Activated CD4-positive, CD25-positive, alpha-beta regulatory T cell treated with anti-CD3 and anti-CD28 coated beads, Interleukin-2, amount 50 U/mL, for 24 hours (primary cell): ENCODE results near the gene COX17.
A peak's percentile ranks its signal among the peaks of the same experiment; 100 is the strongest.

ENCODE experiments used
- ATAC-seq, 2 donors: fragments of 150-1000 bp; cut with Tn5 transposase; one replicate each; pipeline ENCODE4 v1.10.0; 2021; ENCODE audit warnings: mild to moderate bottlenecking in 1 of 2, moderate library complexity in 1 of 2

COX17 gene

GRCh38 chr3:119643528-119643927 lies 33.7 kb downstream of the COX17 start:
- no peak for ATAC-seq

DNA sequence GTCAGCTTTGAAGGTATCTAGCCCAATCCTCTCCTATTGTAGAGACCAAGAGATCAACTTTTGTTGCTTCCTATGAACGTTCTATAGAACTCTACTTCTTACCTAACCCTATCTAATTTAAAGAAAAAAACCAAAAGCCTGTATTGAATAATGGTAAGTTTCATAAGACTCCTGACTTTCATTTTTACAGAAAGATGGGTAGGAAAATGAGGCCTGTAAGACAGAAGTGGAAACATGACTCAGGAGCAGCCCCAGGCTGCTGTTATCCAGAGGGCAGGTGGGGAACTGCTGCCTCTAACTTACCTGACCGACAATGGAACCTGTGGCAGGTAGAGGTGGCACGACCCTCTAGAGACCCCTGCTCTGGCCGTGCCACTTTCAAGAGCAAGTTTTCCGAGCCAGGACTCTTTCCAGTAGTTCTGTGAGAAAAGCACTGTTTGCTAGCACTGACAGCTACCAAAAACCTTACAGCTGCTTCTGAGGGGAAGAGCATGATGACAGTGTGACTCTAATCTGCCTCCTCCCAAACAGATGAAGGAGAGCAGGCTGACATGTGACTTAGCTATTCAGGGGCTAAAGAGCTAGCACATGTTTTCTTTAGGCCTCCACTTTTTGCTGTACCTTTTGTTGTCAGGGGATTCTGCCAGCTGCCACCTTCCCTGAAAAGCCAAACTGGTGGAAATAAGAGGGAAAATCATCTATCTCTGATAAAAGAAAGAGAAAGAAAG lies 34.3 kb downstream of the COX17 start:
- peak; percentile 13 to 21 for ATAC-seq

- ATAC-seq, result no peak
Measured at GRCh38 chr3:119641416-119641815, 35.8 kb downstream of the COX17 start.

- peak; percentile 36 to 43 for ATAC-seq
Measured at GRCh38 chr3:119639494-119640350, 37.5 kb downstream of the COX17 start.

DNA sequence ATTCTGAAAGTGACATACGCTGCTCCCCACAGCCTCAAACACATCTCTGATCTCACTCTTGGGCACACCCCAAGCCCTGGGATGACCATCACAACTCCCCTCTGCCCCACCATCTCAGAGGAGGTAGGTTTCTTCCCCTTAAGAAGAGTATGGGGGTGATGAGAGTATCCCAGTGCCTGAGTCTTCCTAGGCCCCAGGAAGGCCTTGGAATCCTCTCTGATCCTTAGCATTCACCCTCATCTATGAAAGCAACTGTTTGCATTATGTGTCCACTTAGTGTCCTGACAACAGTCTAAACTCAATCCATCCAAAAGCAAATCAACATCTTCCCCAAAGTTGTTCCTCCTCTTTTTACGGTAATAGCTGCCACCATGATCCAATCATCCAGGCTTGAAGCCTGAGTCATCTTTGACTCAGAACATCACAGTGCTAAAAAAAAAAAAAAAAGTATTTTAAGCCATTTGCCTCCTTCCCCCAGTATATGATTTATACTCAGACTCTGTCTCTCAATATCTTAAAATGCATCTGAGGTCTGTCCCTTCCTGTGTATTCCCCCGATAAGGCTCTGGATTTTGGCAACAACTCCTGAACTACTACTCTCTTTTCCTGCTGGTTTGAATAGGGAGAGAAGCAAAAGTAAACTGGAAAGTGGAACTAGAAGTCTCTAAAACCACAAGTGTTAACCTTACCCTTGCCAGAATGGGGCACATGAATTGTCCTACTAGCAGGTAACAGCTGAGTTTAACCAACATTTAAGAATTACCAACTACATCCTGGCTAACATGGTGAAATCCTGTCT lies 39.3 kb downstream of the COX17 start:
- peak; percentile 18 to 28 for ATAC-seq

- ATAC-seq, result no peak
Measured at GRCh38 chr3:119636891-119637611, 40.2 kb downstream of the COX17 start.

DNA sequence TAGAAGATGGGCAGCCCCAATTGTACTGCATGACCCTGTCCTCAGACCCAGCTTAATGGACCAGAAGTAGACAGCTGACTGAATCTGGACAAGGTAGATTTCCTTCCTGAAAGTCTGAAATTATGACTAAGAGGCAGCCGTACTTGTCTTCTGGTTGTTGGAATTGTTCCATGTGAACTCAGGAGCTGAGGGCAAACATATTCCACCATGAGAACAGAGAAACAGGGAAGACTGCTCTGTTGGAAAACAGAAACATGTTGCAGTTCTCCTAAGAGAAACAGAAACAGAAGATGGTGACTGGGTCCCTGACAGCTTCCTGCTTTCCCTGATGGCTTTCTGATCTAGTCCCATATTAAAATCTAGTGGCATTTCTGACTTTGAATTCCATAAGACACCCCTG lies 41.0 kb downstream of the COX17 start:
- no peak for ATAC-seq

GRCh38 chr3:119635719-119636118 lies 41.5 kb downstream of the COX17 start:
- no peak for ATAC-seq

DNA sequence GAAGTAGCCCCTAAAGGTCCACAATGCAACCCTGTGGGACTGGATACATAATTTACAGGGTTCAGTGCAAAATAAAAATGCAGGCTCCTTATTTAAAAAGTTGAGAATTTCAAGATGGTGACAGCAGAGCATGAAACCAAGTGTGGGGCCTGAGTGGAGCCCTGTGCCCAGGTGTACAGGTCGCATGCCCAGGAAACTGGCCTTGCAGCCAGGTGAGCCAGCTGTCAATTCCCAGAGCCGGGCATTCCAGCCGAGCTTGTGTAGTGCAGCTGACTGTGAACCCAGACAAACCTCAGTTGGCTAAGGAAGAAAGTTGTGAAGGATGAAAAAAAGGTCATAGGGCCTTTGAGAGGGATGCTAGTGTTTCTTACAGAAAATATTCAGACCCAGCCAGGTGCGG lies 44.4 kb downstream of the COX17 start:
- ATAC-seq, result no peak

DNA sequence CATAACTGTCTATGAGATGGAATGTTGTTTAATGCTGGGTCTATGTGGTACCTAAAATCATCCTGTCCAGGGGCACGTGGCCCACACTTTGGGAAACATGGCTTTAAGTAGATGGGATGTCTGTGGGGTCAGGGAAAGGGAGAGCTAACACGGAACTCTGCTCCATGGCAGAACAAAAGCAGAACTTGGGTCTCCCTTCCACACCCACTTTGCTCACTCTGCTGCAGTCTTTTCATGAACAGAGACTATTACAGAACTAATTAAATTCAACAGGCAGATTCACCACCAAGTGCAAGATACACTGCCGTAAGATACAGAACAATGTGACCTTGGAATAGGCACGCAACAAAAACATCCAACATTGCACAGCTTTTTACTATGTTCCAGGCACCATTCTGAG lies 45.0 kb downstream of the COX17 start:
- no peak for ATAC-seq

DNA sequence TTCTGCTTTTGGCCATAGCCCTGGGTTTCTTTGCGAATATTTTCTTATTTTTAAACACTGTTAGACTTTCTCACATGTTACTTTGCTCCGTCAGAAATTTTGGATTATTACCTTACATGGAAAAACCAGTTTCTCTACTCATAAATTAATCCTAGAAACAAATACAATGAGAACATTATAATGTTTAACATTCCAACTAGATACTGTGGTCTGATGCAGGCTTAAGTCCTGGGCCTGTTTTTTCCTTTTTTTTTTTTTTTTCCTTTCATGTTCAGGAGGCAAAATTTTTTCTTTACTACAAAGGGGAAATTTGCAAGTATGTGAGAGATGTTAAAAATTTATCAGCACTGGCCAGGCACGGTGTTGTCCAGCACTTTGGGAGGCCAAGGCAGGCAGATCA lies 45.7 kb downstream of the COX17 start:
- ATAC-seq, result no peak

DNA sequence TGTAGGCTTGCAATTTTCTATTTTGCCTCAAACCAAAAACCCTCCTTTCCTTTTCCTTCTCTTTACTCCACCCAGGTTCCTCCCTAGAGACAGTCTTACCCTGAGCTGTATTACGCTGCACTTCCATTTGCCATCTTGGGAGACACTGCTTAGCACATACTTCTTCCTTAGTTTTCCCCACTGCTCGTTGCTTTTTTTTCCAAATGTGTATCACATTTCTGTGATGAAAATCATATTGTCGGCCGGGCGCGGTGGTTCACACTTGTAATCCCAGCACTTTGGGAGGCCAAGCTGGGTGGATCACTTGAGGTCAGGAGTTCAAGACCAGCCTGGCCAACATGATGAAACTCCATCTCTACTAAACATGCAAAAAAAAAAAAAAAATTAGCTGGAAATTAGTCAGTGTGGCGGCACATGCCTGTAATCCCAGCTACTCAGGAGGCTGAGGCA lies 46.3 kb downstream of the COX17 start:
- ATAC-seq, result no peak

GRCh38 chr3:119630128-119630879 lies 46.9 kb downstream of the COX17 start:
- ATAC-seq, result no peak

- ATAC-seq, result peak; percentile 61 to 64
Measured at GRCh38 chr3:119628816-119629445, 48.3 kb downstream of the COX17 start.

GRCh38 chr3:119628390-119628789 lies 48.8 kb downstream of the COX17 start:
- ATAC-seq, result peak; percentile 86 to 87

GRCh38 chr3:119627461-119627860 lies 49.7 kb downstream of the COX17 start:
- no peak for ATAC-seq

- no peak for ATAC-seq
Measured at GRCh38 chr3:119626196-119626595, 51.0 kb downstream of the COX17 start.

- no peak for ATAC-seq
Measured at GRCh38 chr3:119625451-119626153, 51.6 kb downstream of the COX17 start.

- ATAC-seq, result no peak
Measured at GRCh38 chr3:119624002-119624720, 53.0 kb downstream of the COX17 start.

GRCh38 chr3:119620899-119621298 lies 56.3 kb downstream of the COX17 start:
- no peak for ATAC-seq
